GM19328 (cell line): ENCODE measurements around the gene IRAK3.
"Not testable (repeated sequence)": the region's sequence is repeated elsewhere in the genome, so short reads cannot be mapped to it uniquely, and the experiment has no call there.

Experiments
- ATAC-seq: cut with Tn5 transposase; IDR thresholded peaks from one replicate; pipeline ENCODE4 v1.9.1; 2021; ENCODE audit warnings: mild to moderate bottlenecking, moderate library complexity; ENCODE audit not compliant: unreplicated experiment

IRAK3 gene

DNA sequence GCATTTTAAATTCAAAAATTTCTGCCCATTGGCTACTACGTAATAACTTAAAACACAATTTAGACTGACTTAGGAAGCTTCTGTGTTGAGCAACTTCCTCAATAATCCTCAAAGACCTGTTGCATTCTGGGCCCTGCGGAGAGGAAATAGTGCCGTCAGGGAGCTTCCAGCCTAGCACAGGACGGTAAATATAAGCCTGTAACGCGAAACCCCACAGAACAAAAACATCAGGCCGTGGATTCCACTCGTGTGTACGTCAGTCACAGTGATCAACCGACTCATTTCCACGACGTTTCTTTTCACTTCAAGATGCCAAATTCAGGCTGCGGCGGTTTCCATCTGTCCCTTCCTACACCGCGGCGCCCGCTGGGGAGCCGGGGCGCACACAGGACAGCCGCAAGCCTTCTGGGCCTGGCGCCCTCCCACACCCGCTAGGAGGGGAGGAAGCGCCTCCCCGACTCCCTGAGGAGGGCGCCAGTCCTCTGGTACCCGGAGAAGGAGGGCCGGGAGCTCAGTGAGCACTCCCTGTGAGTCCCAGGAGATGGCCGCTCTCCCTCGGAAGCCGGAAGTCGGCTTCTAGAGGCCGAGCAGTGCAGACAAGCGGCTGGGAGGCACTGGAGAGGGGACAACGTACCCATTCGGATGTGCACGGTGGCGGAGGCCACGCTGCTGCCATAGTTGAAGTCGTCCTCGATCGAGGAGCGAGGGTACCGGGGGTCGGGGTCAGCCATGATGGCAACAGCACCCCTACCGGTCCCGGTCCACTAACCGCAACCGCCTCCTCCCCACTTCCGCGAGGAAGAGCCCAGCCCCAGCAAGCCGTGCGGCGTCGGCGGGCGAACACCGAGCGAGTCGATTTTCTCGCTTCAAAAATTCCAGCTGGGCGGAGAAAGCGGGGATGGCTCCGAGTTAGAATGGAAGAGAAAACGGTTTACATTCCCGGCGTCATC, 19.5 kb upstream of the IRAK3 start, which contains the start of gene TMBIM4:
TSS of gene TMBIM4 (minus strand) at position 776 of the 950 bp plus-strand sequence. CDS start at position 731, 45 bp downstream.
- ATAC-seq = peak; percentile 86

GRCh38 chr12:66170606-66171005, 18.4 kb upstream of the IRAK3 start:
- no peak for ATAC-seq

DNA sequence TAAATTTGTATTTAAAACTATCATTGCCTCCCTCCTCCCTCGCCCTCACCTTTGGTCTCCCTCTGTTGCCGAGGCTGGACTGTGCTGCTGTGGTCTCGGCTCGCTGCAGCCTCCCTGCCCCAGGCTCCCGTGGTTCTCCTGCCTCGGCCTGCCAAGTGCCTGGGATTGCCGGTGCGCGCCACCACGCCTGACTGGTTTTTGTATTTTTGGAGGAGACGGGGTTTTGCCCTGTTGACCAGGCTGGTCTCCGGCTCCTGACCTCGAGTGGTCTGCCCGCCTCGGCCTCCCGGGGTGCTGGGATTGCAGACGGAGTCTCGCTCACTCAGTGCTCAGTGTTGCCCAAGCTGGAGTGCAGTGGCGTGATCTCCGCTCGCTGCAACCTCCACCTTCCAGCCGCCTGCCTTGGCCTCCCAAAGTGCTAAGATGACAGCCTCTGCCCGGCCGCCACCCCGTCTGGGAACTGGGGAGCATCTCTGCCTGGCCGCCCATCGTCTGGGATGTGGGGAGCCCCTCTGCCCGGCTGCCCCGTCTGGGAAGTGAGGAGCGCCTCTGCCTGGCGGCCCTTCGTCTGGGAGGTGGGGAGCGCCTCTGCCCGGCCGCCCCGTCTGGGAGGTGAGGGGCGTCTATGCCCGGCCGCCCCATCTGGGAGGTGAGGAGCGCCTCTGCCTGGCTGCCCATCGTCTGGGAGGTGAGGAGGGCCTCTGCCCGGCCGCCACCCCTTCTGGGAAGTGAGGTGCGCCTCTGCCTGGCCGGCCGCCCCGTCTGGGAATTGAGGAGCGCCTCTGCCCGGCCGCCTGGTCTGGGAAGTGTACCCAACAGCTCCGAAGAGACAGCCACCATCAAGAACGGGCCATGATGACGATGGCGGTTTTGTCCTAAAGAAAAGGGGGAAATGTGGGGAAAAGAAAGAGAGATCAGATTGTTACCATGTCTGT, 14.4 kb upstream of the IRAK3 start:
- ATAC-seq = not testable (repeated sequence)

DNA sequence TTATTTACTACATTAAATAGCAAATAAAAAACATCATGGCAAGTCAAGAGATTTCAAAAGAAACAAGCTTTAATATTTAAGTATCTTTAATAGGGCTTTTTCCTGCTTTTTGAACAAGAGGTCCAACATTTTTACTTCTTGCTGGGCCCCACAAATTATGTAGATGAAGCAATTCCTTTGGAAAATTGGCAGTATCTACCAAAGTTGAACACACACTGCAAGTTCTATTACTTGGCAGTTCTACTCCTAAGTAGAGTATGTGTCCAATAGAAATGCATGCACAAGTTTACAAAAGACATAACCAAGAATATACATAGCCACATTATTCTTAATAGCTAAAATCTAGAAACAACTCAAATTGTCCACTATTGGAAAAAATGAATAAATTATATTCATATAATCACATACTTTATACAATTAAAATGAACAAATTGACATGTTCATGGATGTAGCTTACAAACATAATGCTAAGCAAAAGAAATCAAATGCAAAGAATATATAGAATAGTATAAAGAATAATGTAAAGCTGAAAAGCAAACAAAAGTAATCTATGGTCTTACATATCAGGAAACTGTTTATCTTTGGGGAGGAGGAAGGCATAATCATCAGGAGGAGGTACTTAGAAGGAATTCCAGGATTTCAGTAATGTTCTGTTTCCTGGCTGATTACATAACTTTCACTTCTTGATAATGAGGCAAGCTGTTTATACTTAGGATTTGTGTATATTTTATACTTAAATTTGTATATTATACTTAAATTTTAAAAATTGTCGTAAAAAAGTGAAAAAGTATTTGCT, 12.7 kb upstream of the IRAK3 start:
- ATAC-seq = no peak

DNA sequence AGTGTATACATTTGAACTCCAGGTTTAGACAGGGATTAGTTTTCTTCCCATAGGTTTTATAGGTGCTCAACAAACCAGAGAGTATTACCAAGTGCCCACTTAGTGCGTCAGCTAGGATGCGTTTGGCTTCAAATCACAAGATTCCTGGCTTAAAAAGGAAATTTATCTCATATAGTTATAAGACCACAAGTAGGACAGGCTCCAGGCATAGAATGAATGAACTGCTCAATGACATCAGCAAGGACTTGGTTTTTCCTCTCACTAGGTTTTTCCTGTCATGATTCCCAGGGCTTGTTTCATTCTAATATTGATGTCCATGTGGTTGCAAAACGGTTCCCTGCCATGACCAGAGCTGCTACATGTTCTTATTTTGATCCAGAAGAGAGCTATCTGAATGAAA, 6.1 kb upstream of the IRAK3 start:
- ATAC-seq = no peak

- ATAC-seq = not testable (repeated sequence)
These were observed 4.2 kb upstream of the IRAK3 start for GRCh38 chr12:66184822-66185221.

DNA sequence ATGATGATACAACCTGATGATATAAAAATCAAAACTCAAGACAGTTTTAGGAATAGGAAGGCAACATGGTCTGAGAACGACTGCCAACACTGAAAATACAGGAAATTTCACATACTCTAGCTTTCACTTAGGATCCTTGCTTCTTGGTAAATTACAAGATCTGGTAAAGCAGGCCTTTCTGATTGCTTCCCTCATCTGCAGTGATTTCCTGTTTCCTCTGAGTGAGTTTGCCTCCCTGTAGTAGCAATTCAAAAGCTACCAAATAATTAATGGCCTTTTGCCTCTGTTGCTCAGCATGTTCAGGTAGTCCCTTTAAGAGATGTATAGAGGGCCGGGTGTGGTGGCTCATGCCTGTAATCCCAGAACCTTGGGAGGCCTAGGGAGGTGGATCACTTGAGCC, 2.0 kb upstream of the IRAK3 start:
- no peak for ATAC-seq

GRCh38 chr12:66187821-66188220, 1.2 kb upstream of the IRAK3 start:
- ATAC-seq = no peak

GRCh38 chr12:66189486-66189843, 451 bp downstream of the IRAK3 start:
- ATAC-seq = no peak

- no peak for ATAC-seq
These were observed 875 bp downstream of the IRAK3 start for GRCh38 chr12:66189889-66190288.

DNA sequence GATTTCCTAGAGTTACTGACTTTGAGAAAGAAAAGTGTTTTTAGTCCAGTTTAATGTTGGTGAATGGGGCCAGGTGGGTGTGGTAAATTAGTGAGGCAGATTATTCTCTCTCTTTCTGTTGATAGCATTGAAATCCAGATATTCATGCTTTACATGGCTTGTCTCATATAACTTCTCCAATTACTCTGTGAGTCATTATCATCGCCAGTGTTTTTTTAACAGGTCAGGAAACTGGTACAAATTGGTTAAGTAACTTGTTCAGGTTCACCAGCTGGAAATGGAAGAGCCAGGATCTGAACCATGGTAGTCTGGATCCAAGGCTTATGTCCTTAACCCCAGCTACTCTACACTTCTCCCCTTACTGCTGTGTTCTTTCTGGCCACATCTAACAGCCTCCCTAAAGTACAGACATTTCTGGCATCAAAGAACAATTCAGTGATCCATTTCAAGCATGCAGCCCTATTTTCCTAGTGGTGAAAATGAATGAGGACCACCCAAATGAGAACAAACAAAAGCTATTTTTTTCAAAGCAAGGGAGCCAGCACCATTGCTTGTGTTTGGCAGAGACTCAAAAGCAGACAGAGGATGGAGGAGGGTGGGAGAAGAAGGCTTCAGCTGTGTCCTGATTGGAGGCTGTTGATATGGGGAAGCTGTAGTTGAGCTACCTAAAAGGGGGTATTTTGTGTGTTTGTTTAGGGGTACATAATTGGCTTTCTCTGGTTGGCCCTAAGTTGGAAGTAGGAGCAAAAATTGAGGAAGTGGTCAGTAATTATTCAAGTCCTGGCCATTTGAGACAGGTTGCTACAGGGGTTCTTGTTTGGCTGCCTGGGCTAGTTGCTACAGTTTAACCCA, 1.7 kb downstream of the IRAK3 start:
- no peak for ATAC-seq

GRCh38 chr12:66191547-66192126, 2.6 kb downstream of the IRAK3 start:
- ATAC-seq = no peak

DNA sequence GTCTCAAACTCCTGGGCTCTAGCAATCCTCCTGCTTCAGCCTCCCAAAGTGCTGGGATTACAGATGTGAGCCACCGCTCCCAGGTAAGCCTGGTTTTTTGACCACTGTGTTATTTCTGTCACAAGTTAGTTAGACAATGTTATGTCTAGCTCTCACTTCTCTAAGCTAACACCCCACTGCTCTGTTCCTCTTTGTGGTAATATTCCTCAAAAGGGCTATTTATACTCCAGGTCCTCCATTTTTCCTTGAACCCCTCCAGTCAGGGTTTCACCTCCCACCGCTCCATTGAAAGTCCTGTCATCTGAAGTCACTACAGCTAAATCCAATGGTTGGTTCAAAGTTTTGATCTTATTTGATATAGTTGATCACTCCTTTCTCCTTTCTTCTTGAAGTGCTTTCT, 5.1 kb downstream of the IRAK3 start:
- no peak for ATAC-seq

DNA sequence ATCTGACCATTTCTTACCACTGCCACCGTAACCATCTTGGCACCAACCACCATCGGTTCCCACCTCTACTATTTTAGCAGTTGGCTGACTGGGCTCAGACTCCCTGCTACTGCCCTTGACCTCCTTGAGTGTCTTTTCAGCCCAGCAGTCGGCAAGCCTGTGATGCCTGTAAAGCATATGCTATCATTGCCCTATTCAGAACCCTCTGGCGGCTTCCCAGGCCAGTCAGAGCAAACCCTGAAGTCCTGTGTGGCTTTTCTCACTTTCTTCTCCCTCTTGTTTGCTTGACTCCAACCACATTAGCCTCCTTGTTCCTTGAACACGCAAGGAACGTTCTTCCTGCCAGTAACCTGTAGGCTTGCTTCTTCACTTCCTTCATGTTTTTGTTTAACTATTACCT, 6.2 kb downstream of the IRAK3 start:
- no peak for ATAC-seq

- ATAC-seq = peak; percentile 75
These were observed 7.8 kb downstream of the IRAK3 start for GRCh38 chr12:66196806-66197205.

DNA sequence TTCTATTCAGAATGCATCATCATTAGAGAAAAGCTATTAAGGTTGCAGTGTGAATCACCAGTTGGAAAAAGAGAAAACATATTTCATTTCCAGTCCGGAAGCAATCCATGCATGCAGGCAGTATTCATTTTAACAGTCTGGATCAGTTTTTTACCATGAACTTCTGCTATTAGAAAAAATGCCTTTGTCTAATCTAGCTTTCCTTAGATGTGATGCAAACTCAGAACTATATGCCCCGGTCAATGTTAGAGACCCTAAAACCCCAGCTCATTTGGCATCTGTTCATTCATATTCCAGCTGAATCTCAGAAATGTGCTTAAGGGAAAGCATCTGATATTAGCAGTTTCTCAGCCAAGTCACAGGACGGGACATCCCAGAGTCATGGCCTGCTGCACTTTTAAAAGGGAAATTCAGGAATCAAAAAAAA, 8.5 kb downstream of the IRAK3 start:
- no peak for ATAC-seq

DNA sequence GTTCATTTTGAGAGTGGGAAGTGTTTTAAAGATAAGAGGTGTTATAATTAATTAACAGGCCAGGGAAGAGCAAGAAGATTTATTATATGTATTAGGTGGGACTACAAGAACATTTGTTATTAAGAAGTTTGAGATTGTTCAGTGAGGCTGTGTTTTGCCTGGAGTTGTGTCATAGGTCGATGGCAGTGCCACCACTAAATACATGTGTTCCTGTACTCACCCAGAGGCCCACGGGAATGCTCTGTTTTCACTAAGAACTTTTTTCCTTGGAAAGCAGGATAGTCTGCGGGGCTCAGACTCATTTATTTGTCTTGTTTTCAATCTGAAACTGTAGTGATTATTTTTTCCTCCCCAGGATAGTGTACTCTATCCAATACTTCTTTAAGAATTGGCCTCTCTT, 10.1 kb downstream of the IRAK3 start:
- no peak for ATAC-seq

DNA sequence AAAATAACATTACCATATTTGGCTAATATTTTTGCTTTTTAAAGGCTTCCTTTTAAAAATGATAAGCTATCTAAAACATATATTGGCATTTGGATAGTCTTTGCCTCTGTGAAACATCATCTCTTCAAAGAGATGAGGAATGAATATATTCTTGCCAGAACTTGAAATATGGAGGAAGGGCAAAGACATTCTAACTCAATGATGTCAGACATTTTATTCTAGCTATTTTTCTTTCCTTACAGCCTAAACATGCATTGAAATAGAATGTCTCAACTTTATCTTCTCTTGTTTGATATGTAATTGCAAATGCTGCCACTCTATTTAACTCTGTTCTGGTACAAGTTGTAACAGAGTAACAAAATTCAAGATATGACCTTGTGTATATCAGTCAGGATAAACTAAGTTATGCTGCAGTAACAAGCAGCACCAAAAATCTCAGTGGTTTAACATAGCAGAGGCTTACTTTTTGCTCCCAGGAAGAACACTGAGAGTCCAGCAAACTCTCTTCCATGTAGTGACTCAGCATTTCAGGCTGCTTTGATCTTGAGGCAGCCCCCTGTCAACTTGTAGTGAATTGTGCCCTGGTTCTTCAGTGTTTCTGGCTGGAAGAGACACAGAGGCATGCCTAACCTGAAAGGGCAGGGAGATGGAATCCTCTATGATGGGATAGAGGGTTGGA, 11.0 kb downstream of the IRAK3 start:
- no peak for ATAC-seq

DNA sequence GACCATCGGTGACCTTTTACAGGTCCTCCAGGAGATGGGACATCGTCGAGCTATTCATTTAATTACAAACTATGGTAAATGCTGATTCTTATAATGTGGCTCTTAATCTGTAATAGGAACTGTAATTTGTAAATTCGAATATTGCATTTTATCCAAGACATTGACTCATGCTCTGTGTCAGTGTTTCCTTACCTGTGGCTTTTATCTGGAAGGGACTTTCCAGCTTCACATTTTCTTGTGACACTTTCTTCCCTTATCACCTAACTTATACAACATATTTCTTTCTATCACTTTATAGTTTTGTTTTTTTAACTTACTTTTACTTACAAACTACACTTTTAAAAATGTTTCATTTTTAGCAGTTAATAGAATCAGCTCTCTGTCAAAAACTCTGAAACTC, 14.8 kb downstream of the IRAK3 start:
- ATAC-seq = no peak
